WTC11 (cell line): ENCODE results near the gene OSBPL9.

Experiments
- CTCF ChIP-seq: fragments of 200-600 bp; IDR thresholded peaks from 2 replicates; pipeline ENCODE4 v1.8.0; 2022; ENCODE audit warnings: antibody characterized with exemption
- STAT6 ChIP-seq: sonication (generic); formaldehyde crosslinking; conservative IDR thresholded peaks from 2 replicates; pipeline ENCODE4 v1.8.1; 2023; ENCODE audit warnings: mild to moderate bottlenecking, low read depth, missing genetic modification reagents, moderate library complexity
- ZNF232 ChIP-seq: sonication (generic); formaldehyde crosslinking; IDR thresholded peaks from 2 replicates; pipeline ENCODE4 v1.8.0; 2022; ENCODE audit warnings: mild to moderate bottlenecking, missing genetic modification reagents

GRCh38 chr1:51689643-51690042 is 72.8 kb downstream of the OSBPL9 start:
- TF ChIP-seq CTCF (no peak), ZNF232 (no peak), STAT6 (CRISPR knock-in tag) (no peak)
